Endothelial cell of umbilical vein (primary cell): ENCODE measurements around the gene C1orf159. TPM values are rescaled to one million over a fixed set of nuclear protein-coding genes. Genes with fewer than 3 reads are reported as not detected.

Experiments used
- BruUV-seq: library from RNA; stranded (reverse); fragments of 400-500 nt; replicated peaks from 2 replicates; lab custom pipeline; 2021; lab: Mats Ljungman, UMichigan
- CTCF ChIA-PET: fragments of 300-600, 350-600 bp; sonication (Branson Sonifier 250); formaldehyde crosslinking; loops from one replicate; lab custom pipeline; 2021; ENCODE audit warnings: antibody characterized with exemption, inconsistent platforms; lab: Charles Lee
- POLR2A ChIA-PET: fragments of 300-600, 350-600 bp; sonication (Branson Sonifier 250); formaldehyde crosslinking; loops from one replicate; lab custom pipeline; 2021; ENCODE audit warnings: antibody characterized with exemption, inconsistent platforms; lab: Charles Lee
- DNase-seq: peaks from one replicate; pipeline ENCODE4 v3.0.0-alpha.2; 2011; ENCODE audit warnings: low read depth, low spot score
- FAIRE-seq: peaks from 2 replicates; lab custom pipeline; 2011; peaks lifted over from hg19 to GRCh38; lab: Jason Lieb, UNC
- H2AFZ ChIP-seq: 2 replicates; pipeline ENCODE4 v1.6.0; 2012; ENCODE audit warnings: low read depth, low read length, control low read depth, inconsistent platforms
- H3K27ac ChIP-seq: 2 replicates; pipeline ENCODE4 v1.5.1; 2011; ENCODE audit warnings: low read depth, mild to moderate bottlenecking, control low read depth, low read length, moderate library complexity; ENCODE audit not compliant: insufficient read depth
- H3K27me3 ChIP-seq, 2 experiments: 2 replicates each; pipeline versions ENCODE4 v1.6.0 to v1.6.1; 2011; ENCODE audit warnings: low read length in 2 of 2, mixed read lengths in 1 of 2; ENCODE audit not compliant: control insufficient read depth in 2 of 2, insufficient read depth in 2 of 2
- H3K36me3 ChIP-seq, 2 experiments: 2 replicates in 1 of 2; 3 replicates in 1 of 2; pipeline ENCODE4 v1.5.1; 2011; ENCODE audit warnings: low read length in 2 of 2, mild to moderate bottlenecking in 1 of 2, moderate library complexity in 1 of 2; ENCODE audit not compliant: control insufficient read depth in 2 of 2, insufficient read depth in 2 of 2; ENCODE audit errors: extremely low read depth in 1 of 2
- H3K4me1 ChIP-seq: 3 replicates; pipeline ENCODE4 v1.5.1; 2011; ENCODE audit warnings: mild to moderate bottlenecking, low read length; ENCODE audit not compliant: control insufficient read depth, insufficient read depth; ENCODE audit errors: extremely low read depth
- H3K4me2 ChIP-seq: 2 replicates; pipeline ENCODE4 v1.6.1; 2011; ENCODE audit warnings: low read length, control low read depth, mixed read lengths; ENCODE audit not compliant: insufficient read depth
- H3K4me3 ChIP-seq, 3 experiments: fragments of 200-600 bp in 1 of 3; sonication (generic), shearing (Covaris generic) in 1 of 3; replicated peaks in 1 of 3; 2 replicates each; pipeline ENCODE4 v1.5.1; 2011 to 2016; ENCODE audit warnings: control low read depth in 3 of 3, low read length in 3 of 3, mild to moderate bottlenecking in 2 of 3, inconsistent platforms in 1 of 3, low read depth in 1 of 3, moderate library complexity in 1 of 3; ENCODE audit not compliant: insufficient read depth in 1 of 3
- H3K79me2 ChIP-seq: 2 replicates; pipeline ENCODE4 v1.6.0; 2012; ENCODE audit warnings: low read length, inconsistent platforms; ENCODE audit not compliant: control insufficient read depth, insufficient read depth
- H3K9ac ChIP-seq: replicated peaks from 2 replicates; pipeline ENCODE3; 2011; ENCODE audit warnings: low read length, control low read depth; ENCODE audit not compliant: insufficient read depth; ENCODE audit errors: extremely low read depth
- H3K9me1 ChIP-seq: replicated peaks from 3 replicates; pipeline ENCODE4 v1.6.0; 2011; ENCODE audit warnings: mild to moderate bottlenecking, low read length; ENCODE audit not compliant: control insufficient read depth, insufficient read depth; ENCODE audit errors: extremely low read depth
- H3K9me3 ChIP-seq: replicated peaks from 2 replicates; pipeline ENCODE4 v1.5.1; 2012; ENCODE audit warnings: low read length, inconsistent platforms; ENCODE audit not compliant: control insufficient read depth, insufficient read depth
- H4K20me1 ChIP-seq: replicated peaks from 2 replicates; pipeline ENCODE3; 2011; ENCODE audit warnings: mild to moderate bottlenecking, low read length; ENCODE audit not compliant: control insufficient read depth, insufficient read depth; ENCODE audit errors: extremely low read depth
- CTCF ChIP-seq, 2 donors: IDR thresholded peaks; 1 replicate in 1 of 2; 2 replicates in 1 of 2; pipeline ENCODE4 v1.5.1; 2011; ENCODE audit warnings: low read length in 2 of 2, mild to moderate bottlenecking in 2 of 2, moderate library complexity in 2 of 2, control low read depth in 1 of 2, inconsistent platforms in 1 of 2, low read depth in 1 of 2; ENCODE audit not compliant: insufficient read depth in 1 of 2; ENCODE audit errors: extremely low read depth in 1 of 2
- EZH2 ChIP-seq: IDR thresholded peaks from 2 replicates; pipeline ENCODE4 v1.6.1; 2012; ENCODE audit warnings: borderline replicate concordance, low read depth, mild to moderate bottlenecking, moderate library complexity, low read length, inconsistent platforms; ENCODE audit not compliant: severe bottlenecking
- GATA2 ChIP-seq: IDR thresholded peaks from 2 replicates; pipeline ENCODE4 v1.7.0; 2011; ENCODE audit warnings: low read depth, mild to moderate bottlenecking, moderate library complexity, mixed read lengths, low read length; ENCODE audit not compliant: insufficient read length, insufficient read depth
- JUN ChIP-seq: IDR thresholded peaks from 2 replicates; pipeline ENCODE4 v1.6.1; 2011; ENCODE audit warnings: borderline replicate concordance, low read depth; ENCODE audit not compliant: insufficient read length, insufficient read depth
- MAX ChIP-seq: IDR thresholded peaks from 2 replicates; pipeline ENCODE4 v1.6.1; 2011; ENCODE audit not compliant: insufficient read depth, insufficient read length
- MYC ChIP-seq: IDR thresholded peaks from one replicate; pipeline ENCODE4 v1.6.1; 2011; ENCODE audit warnings: mild to moderate bottlenecking, low read depth, low read length
- POLR2A ChIP-seq: IDR thresholded peaks from 2 replicates; pipeline ENCODE4 v1.6.1; 2012; ENCODE audit warnings: low read depth, mild to moderate bottlenecking, control low read depth, low read length
- dilution Hi-C: fragments of 300-500 bp; cut with MboI; formaldehyde crosslinking; loops from one replicate; pipeline ENCODE4 v1.15.0; 2019; ENCODE audit warnings: low sequenced_read_pairs; ENCODE audit not compliant: extremely low pct_ligation_motif_present
- intact Hi-C: fragments of 100-400 bp; cut with micrococcal nuclease; formaldehyde crosslinking; loops from one replicate; pipeline ENCODE4 v1.10.0; 2022
- polyA plus RNA-seq, 4 experiments: library from polyadenylated mRNA; depleted of rRNA in 3 of 4; stranded (reverse) in 3 of 4; unstranded in 1 of 4; fragments of >200 nt; gene quantifications; 2 replicates each; pipeline versions ENCODE4 v1.2.1 to v1.2.3, GENCODE V29; 2011 to 2012; ENCODE audit warnings: missing spikeins in 1 of 4
- total RNA-seq: library from RNA; stranded (reverse); gene quantifications from 2 replicates; pipeline ENCODE4 v1.2.3, GENCODE V29; 2021

Gene C1orf159
- total and polyA plus RNA-seq, 2 donors (not counting 3 experiments of a cell fraction or from before 2014, with no cell fraction given): 16.1 to 20.1 TPM

DNA sequence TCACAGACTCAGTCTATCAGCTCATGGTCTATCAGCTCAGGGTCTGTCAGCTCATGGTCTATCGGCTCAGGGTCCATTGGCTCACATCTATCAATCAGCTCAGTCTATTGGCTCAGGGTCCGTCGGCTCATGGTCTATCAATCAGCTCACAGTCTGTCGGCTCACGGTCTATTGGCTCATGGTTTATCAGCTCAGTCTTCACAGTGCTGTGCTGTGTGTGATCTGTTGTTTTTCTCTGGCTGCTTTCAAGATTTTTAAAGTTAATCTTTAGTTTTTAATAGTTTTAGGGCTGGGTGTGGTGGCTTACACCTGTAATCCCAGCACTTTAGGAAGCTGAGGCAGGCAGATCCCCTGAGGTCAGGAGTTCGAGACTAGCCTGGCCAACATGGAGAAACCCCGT lies 14.4 kb downstream of the C1orf159 start:
- Histone ChIP-seq H3K9ac (no peak overlapping the region), H3K36me3 (no peaks in the 10 kb centered on the region), H2AFZ (no peak overlapping the region), H3K4me1 (no peaks in the 10 kb centered on the region), H3K27ac (no peak overlapping the region), H3K4me3 (no peak overlapping the region), H3K27me3 (no peaks in the 10 kb centered on the region), H3K9me3 (no peaks in the 10 kb centered on the region), H3K4me2 (no peak overlapping the region), H3K9me1 (no peaks in the 10 kb centered on the region), H3K79me2 (no peaks in the 10 kb centered on the region), H4K20me1 (no peaks in the 10 kb centered on the region)
- TF ChIP-seq EZH2: no peak
- no peak for TF ChIP-seq POLR2A
- POLR2A ChIA-PET: no interaction called here
- CTCF ChIA-PET: no interaction called here
- FAIRE-seq (no peak), DNase-seq (no peak)
- dilution Hi-C loops (no loop called here), intact Hi-C loops (no loop called here)
- BruUV-seq: no TSS peak

GRCh38 chr1:1100296-1100695 lies 15.6 kb downstream of the C1orf159 start:
- no peaks in the 10 kb centered on the region for H3K36me3 ChIP-seq
- no peaks in the 10 kb centered on the region for H4K20me1 ChIP-seq
- CTCF ChIA-PET: no interaction called here
- H3K27me3 ChIP-seq: no peaks in the 10 kb centered on the region
- H3K79me2 ChIP-seq: no peaks in the 10 kb centered on the region
- no peak overlapping the region for H3K4me2 ChIP-seq
- no peak for FAIRE-seq
- no peak overlapping the region for H3K4me3 ChIP-seq
- intact Hi-C loops (no loop called here), dilution Hi-C loops (no loop called here)
- no peaks in the 10 kb centered on the region for H3K9me1 ChIP-seq
- no peaks in the 10 kb centered on the region for H3K9me3 ChIP-seq
- H2AFZ ChIP-seq: no peak overlapping the region
- DNase-seq: no peak
- no peak overlapping the region for H3K9ac ChIP-seq
- TF ChIP-seq MAX (no peak), MYC (no peak), POLR2A (no peak), GATA2 (no peak), JUN (no peak), CTCF (IDR thresholded peaks at IDR 0.05; ENCODE audit: extremely low read depth in 1 of 2, insufficient read depth in 1 of 2, low read depth in 1 of 2, low read length in 2 of 2) (no peak)
- POLR2A ChIA-PET: no interaction called here
- H3K4me1 ChIP-seq: no peaks in the 10 kb centered on the region
- no TSS peak for BruUV-seq
- H3K27ac ChIP-seq: no peak overlapping the region
